Measurements from ENCODE around the gene MIA3.
"Not testable (repeated sequence)": the region's sequence is repeated elsewhere in the genome, so short reads cannot be mapped to it uniquely, and the experiment has no call there.

The MIA3 gene

DNA sequence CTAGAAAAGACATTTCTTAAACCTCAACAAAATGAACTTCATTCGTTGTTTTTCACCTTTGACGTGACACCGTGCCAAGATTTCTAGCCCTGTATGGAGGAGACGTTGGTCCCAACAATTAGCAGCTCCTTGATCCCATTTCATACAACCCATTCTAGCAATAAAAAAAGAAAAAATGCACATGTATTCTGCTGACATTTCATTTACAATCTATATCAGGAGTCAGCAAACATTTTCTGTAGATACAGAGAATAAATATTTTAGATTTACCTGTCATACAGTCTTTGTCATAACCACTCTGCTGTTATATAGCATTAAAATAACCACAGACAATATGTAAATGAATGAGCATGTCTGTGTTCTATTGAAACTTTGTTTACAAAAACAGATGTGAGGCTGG lies 21.2 kb upstream of the MIA3 start:
- H3K4me1 ChIP-seq (ENCODE audit: insufficient read depth, low read length) = no peaks in the 10 kb centered on the region

DNA sequence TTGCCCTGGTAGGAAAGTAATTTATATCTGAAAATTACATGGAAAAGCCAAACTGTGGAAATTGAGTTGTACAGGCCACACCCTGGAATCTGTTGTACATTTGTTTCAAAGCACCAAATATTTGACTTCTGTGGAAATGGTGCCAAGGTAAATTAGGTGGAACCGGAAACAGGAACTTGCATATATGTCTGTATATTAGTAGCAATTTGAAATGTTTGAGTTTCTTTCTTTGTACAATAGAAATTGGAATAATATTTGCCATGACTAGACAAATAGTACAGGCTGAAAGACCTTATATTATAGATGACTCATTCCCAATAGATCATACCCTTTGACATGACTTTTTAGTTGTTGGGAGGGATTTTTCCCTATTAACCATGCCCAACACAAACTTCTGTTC lies 17.6 kb upstream of the MIA3 start:
- 88% methylated on average over 1 of the region's 1 CpG for WGBS
- Histone ChIP-seq H3K27me3 (ENCODE audit: insufficient read depth, low read length) (peaks cover 29% of the 10 kb centered on the region; the same call in 1 of the 2 replicates), H3K36me3 (ENCODE audit: insufficient read depth, low read length) (no peaks in the 10 kb centered on the region), H3K9ac (ENCODE audit: low read depth, low read length) (no peak overlapping the region), H3K4me1 (ENCODE audit: insufficient read depth, low read length) (no peaks in the 10 kb centered on the region), H3K27ac (ENCODE audit: low read depth, low read length) (no peak overlapping the region), H3K4me3 (ENCODE audit: low read length) (no peak overlapping the region), H3K9me3 (ENCODE audit: insufficient read depth, low read depth, low read length) (no peaks in the 10 kb centered on the region)

More for the DNA sequence above, 21.2 kb upstream of the MIA3 start:
- Histone ChIP-seq H3K4me3 (ENCODE audit: low read length) (no peak overlapping the region), H3K27me3 (ENCODE audit: insufficient read depth, low read length) (peaks cover 40% of the 10 kb centered on the region; the same call in 1 of the 2 replicates), H3K9ac (ENCODE audit: low read depth, low read length) (no peak overlapping the region), H3K27ac (ENCODE audit: low read depth, low read length) (no peak overlapping the region), H3K9me3 (ENCODE audit: insufficient read depth, low read depth, low read length) (peaks cover 5% of the 10 kb centered on the region; the same call in 1 of the 2 replicates), H3K36me3 (ENCODE audit: insufficient read depth, low read length) (no peaks in the 10 kb centered on the region)
- 91% methylated on average over 4 of the region's 4 CpGs for WGBS

DNA sequence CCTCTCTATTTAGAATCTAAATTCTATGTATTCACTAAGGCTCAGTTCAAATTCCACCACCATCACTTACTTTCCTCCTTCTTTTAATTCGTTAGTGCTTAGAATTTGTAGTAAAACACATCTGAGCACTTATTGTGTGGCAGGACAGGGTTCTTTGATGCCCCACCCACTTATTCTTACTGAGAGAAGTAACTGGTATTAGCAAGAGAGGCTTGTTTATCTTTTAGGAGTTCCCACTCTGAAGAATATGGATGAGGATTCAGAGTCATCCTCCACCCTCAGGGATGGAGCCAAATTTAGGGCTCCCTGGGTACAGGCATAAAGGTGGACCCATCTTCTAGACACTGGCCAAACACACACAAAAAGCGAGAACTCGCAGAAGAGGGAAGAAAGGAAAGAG lies 16.6 kb upstream of the MIA3 start:
- 89% methylated on average over 3 of the region's 3 CpGs for WGBS

DNA sequence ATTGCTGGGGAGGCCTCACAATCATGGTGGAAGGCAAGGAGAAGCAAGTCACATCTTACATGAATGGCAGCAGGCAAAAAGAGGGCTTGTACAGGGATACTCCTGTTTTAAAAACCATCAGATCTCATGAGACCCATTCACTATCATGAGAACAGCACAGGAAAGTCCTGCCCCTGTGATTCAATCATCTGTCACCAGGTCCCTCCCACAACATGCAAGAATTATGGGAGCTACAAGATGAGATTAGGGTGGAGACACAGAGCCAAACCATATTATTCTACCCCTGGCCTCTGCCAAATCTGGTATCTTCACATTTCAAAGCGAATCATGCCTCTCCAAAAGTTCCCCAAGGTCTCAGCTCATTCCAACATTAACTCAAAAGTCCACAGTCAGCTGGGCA lies 11.1 kb upstream of the MIA3 start:
- no peaks in the 10 kb centered on the region for H3K4me1 ChIP-seq (ENCODE audit: insufficient read depth, low read length)
- no peak overlapping the region for H3K4me3 ChIP-seq (ENCODE audit: low read length)
- H3K9me3 ChIP-seq (ENCODE audit: insufficient read depth, low read depth, low read length) = no peaks in the 10 kb centered on the region
- H3K36me3 ChIP-seq (ENCODE audit: insufficient read depth, low read length) = no peaks in the 10 kb centered on the region
- no peak overlapping the region for H3K9ac ChIP-seq (ENCODE audit: low read depth, low read length)
- 91% methylated on average over 1 of the region's 1 CpG for WGBS
- peaks cover 9% of the 10 kb centered on the region for H3K27me3 ChIP-seq (ENCODE audit: insufficient read depth, low read length)
- no peak overlapping the region for H3K27ac ChIP-seq (ENCODE audit: low read depth, low read length)

More for the DNA sequence above, 16.6 kb upstream of the MIA3 start:
- no peaks in the 10 kb centered on the region for H3K9me3 ChIP-seq (ENCODE audit: insufficient read depth, low read depth, low read length)
- no peak overlapping the region for H3K9ac ChIP-seq (ENCODE audit: low read depth, low read length)
- H3K36me3 ChIP-seq (ENCODE audit: insufficient read depth, low read length) = no peaks in the 10 kb centered on the region
- H3K27ac ChIP-seq (ENCODE audit: low read depth, low read length) = no peak overlapping the region
- H3K27me3 ChIP-seq (ENCODE audit: insufficient read depth, low read length) = peaks cover 27% of the 10 kb centered on the region; the same call in 1 of the 2 replicates
- no peaks in the 10 kb centered on the region for H3K4me1 ChIP-seq (ENCODE audit: insufficient read depth, low read length)
- H3K4me3 ChIP-seq (ENCODE audit: low read length) = no peak overlapping the region

DNA sequence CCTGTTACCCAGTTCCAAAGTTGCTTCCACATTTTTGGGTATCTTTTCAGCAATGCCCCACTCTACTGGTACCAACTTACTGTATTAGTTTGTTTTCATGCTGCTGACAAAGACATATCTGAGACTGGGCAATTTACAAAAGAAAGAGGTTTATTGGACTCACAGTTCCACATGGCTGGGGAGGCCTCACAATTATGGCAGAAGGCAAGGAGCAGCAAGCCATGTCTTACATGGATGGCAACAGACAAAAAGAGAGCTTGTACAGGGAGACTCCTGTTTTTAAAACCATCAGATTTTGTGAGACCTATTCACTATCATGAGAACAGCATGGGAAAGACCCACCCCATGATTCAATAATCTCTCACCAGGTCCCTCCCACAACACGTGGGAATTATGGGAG lies 8.8 kb upstream of the MIA3 start:
- not testable (repeated sequence) for H3K9ac ChIP-seq (ENCODE audit: low read depth, low read length); H3K4me1 ChIP-seq (ENCODE audit: insufficient read depth, low read length); H3K27ac ChIP-seq (ENCODE audit: low read depth, low read length); H3K36me3 ChIP-seq (ENCODE audit: insufficient read depth, low read length); H3K9me3 ChIP-seq (ENCODE audit: insufficient read depth, low read depth, low read length); H3K4me3 ChIP-seq (ENCODE audit: low read length)
- H3K27me3 ChIP-seq (ENCODE audit: insufficient read depth, low read length) = peaks cover 28% of the 10 kb centered on the region
- WGBS = no CpG with 5 or more reads among the region's 1 CpG

DNA sequence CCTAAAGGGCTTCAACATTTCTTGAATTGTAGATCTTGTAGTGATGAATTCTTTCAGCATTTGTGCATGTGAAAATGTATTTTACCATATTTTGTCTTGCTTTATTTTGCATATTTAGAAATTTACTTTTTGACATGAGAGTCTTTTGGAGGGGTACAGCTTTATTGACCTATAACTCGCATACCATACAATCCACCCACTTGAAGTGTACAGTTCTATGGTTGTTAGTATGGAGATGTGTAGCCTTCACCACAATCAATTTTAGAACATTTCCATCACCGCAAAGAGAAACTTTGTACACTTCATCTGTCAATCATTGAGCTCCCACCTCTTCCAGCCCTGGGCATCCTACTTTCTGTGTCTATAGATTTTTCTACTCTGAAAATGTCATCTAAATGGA lies 7.2 kb upstream of the MIA3 start:
- WGBS = 100% methylated on average over 1 of the region's 2 CpGs
- H3K4me1 ChIP-seq (ENCODE audit: insufficient read depth, low read length) = no peaks in the 10 kb centered on the region
- no peaks in the 10 kb centered on the region for H3K36me3 ChIP-seq (ENCODE audit: insufficient read depth, low read length)
- no peak overlapping the region for H3K9ac ChIP-seq (ENCODE audit: low read depth, low read length)
- peaks cover 40% of the 10 kb centered on the region for H3K27me3 ChIP-seq (ENCODE audit: insufficient read depth, low read length)
- H3K27ac ChIP-seq (ENCODE audit: low read depth, low read length) = no peak overlapping the region
- no peaks in the 10 kb centered on the region for H3K9me3 ChIP-seq (ENCODE audit: insufficient read depth, low read depth, low read length)
- H3K4me3 ChIP-seq (ENCODE audit: low read length) = no peak overlapping the region

DNA sequence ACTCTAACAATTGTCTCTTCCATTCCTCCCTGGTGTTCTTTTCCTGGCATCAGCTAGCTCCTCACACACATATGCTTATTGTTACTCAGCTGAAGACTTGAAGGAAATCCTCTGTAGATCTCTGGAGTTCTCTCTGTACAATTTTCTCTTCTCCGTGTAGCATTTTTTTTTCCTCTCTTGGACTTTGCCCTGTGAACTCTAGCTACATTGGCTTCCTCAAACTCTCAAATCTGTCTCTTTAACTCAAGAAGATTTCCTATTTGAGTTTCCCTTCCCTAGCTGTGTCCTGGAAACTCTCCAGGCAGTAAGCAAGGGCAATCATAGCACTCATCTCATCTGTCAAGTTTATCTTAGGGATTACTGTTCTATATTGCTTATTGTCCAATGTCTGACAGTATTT lies 4.3 kb upstream of the MIA3 start:
- H3K36me3 ChIP-seq (ENCODE audit: insufficient read depth, low read length) = no peaks in the 10 kb centered on the region
- 88% methylated on average over 1 of the region's 1 CpG for WGBS
- H3K9ac ChIP-seq (ENCODE audit: low read depth, low read length) = no peak overlapping the region
- no peak overlapping the region for H3K27ac ChIP-seq (ENCODE audit: low read depth, low read length)
- H3K9me3 ChIP-seq (ENCODE audit: insufficient read depth, low read depth, low read length) = no peaks in the 10 kb centered on the region
- H3K4me1 ChIP-seq (ENCODE audit: insufficient read depth, low read length) = no peaks in the 10 kb centered on the region
- H3K4me3 ChIP-seq (ENCODE audit: low read length) = no peak overlapping the region
- peaks cover 55% of the 10 kb centered on the region for H3K27me3 ChIP-seq (ENCODE audit: insufficient read depth, low read length)

DNA sequence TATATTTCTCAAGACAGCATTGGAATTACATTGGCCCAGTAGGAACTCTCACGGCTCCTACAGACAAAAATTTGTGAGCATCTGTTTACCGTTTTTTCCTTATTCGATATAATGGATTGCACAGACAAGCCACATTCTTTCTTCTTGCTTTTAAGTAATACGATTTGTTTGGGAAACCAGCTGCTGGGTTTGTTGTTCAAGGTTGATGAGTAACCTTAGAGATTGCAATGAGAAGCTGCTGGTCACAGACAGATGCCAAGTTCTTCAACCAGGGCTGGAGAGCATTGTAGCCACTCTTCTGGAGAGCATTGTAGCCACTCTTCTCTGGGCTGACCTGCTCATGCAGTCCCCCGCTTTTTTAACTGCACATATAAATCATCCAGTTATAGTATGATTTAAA lies 1.4 kb upstream of the MIA3 start:
- no peaks in the 10 kb centered on the region for H3K9me3 ChIP-seq (ENCODE audit: insufficient read depth, low read depth, low read length)
- H3K27me3 ChIP-seq (ENCODE audit: insufficient read depth, low read length) = peaks cover 48% of the 10 kb centered on the region
- no peaks in the 10 kb centered on the region; the same call in 1 of the 2 replicates for H3K4me1 ChIP-seq (ENCODE audit: insufficient read depth, low read length)
- H3K36me3 ChIP-seq (ENCODE audit: insufficient read depth, low read length) = peaks cover 5% of the 10 kb centered on the region
- H3K4me3 ChIP-seq (ENCODE audit: low read length) = no peak overlapping the region
- 90% methylated on average over 4 of the region's 5 CpGs for WGBS
- no peak overlapping the region for H3K9ac ChIP-seq (ENCODE audit: low read depth, low read length)
- no peak overlapping the region for H3K27ac ChIP-seq (ENCODE audit: low read depth, low read length)

DNA sequence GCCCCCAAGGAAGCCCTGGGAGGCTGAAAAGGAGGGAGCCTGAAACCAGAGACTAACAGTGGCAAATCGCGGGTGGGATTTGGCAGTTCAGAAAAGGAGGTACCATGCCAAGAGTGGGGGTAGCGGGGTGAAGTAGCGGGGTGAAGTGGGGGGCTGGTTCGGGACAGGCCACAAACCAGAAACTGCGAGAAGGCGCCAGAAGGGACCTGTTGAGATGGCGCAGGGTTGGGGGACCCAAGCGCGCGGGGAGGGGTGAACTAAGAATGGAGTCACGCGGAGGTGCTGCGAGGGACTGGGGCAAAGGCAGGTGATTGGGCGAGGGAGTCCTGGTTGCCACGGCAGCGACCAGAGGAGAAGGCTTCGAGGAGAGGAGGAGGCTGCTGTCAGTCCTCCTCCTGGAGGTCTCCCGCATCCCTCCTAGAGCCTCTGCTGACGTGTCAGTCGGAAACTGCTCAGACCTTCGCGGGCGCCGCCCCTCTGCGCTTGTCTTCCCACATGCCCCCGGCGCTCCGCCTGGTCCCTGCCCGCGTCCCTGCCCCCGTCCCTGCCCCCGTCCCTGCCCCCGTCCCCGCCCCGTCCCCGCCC lies 438 bp upstream of the MIA3 start:
- 5% methylated on average over 29 of the region's 37 CpGs for WGBS
- H3K27me3 ChIP-seq (ENCODE audit: insufficient read depth, low read length) = peaks cover 43% of the 10 kb centered on the region
- no peaks in the 10 kb centered on the region; the same call in 1 of the 2 replicates for H3K4me1 ChIP-seq (ENCODE audit: insufficient read depth, low read length)
- H3K36me3 ChIP-seq (ENCODE audit: insufficient read depth, low read length) = peaks cover 13% of the 10 kb centered on the region
- peak overlapping the region; percentile 67 for H3K9ac ChIP-seq (ENCODE audit: low read depth, low read length)
- H3K9me3 ChIP-seq (ENCODE audit: insufficient read depth, low read depth, low read length) = no peaks in the 10 kb centered on the region
- peak overlapping the region; percentile 61 for H3K4me3 ChIP-seq (ENCODE audit: low read length)
- H3K27ac ChIP-seq (ENCODE audit: low read depth, low read length) = 0 out of 2 replicates have a peak overlapping the region, but pooled peaks have one; percentile 24

DNA sequence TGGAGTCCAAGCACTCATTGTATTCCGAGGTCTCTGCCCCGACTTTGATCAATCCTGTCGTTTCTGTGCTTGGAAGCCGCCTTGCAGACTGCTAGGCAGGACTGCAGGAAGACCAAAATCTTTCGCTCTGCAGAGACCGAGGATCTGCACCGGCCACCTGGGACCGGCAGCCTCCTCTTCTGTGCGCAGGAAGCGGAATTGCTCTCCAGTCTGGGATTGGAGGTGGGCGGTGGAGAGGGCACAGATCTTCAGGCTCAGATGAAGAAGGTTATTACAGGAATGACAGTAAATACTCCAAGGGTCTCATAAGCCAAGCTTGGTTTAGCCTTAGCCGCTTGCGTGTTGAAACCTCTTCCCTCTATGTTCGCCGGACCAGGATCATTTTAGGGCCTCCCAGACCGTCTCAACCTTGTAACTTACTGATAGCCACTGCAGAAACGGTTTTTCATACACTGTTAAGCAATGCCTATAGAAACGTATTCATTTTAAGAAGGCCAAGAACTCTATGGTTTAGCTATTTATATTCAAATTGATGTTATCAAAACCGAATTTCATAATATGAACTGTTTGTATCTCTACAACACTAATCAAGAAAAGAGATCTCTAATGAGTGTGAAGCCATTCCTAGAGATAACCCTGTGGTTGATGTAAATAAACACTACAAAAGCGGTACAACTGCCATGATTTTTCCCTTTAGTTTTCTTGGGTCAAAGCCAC lies 1.1 kb downstream of the MIA3 start:
- Histone ChIP-seq H3K4me1 (ENCODE audit: insufficient read depth, low read length) (no peaks in the 10 kb centered on the region; the same call in 1 of the 2 replicates), H3K9me3 (ENCODE audit: insufficient read depth, low read depth, low read length) (no peaks in the 10 kb centered on the region), H3K27ac (ENCODE audit: low read depth, low read length) (no peak overlapping the region), H3K4me3 (ENCODE audit: low read length) (peak overlapping the region; percentile 87), H3K27me3 (ENCODE audit: insufficient read depth, low read length) (peaks cover 28% of the 10 kb centered on the region; the same call in 1 of the 2 replicates), H3K9ac (ENCODE audit: low read depth, low read length) (peak overlapping the region; percentile 94), H3K36me3 (ENCODE audit: insufficient read depth, low read length) (peaks cover 29% of the 10 kb centered on the region)
- WGBS = 15% methylated on average over 18 of the region's 20 CpGs

DNA sequence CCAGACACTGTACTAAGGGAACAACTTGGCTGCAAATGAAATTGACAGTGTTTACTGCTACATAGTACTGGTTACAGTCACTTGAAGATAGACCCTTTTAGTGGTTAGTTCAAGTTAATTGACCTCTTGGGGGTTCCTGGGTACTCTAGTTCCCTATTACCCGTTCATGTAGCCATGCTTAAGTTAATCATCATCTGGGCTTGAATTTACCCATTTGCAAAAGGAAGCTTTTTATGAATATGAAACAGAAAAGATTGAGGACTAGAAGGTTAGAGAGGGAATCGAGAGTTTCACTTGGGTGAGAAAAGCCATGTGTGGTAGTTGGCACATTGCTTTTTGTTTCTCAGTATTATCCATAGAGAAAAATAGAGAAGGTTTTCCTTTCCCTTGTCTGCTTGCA lies 2.7 kb downstream of the MIA3 start:
- Histone ChIP-seq H3K4me1 (ENCODE audit: insufficient read depth, low read length) (no peaks in the 10 kb centered on the region; the same call in 1 of the 2 replicates), H3K4me3 (ENCODE audit: low read length) (no peak overlapping the region), H3K27ac (ENCODE audit: low read depth, low read length) (no peak overlapping the region), H3K9ac (ENCODE audit: low read depth, low read length) (no peak overlapping the region), H3K36me3 (ENCODE audit: insufficient read depth, low read length) (peaks cover 43% of the 10 kb centered on the region), H3K9me3 (ENCODE audit: insufficient read depth, low read depth, low read length) (no peaks in the 10 kb centered on the region), H3K27me3 (ENCODE audit: insufficient read depth, low read length) (peaks cover 15% of the 10 kb centered on the region; the same call in 1 of the 2 replicates)
- 93% methylated on average over 2 of the region's 2 CpGs for WGBS

All from HUES64 (cell line).